ENCODE results near the gene ENDOV. TPM values are rescaled to one million over a fixed set of nuclear protein-coding genes. Genes with fewer than 3 reads are reported as not detected.

ENDOV gene
- total and polyA plus RNA-seq, 2 of the 13 experiments (the other 11 are each of a cell fraction or from before 2014, with no cell fraction given) = 15.1 to 17.1 TPM

- TF ChIP-seq STAT6 (CRISPR knock-in tag; IDR thresholded peaks at IDR 0.05; ENCODE audit: borderline replicate concordance) (peak; percentile 77; the same call in 1 of the 2 replicates), ZNF576 (CRISPR knock-in tag; IDR thresholded peaks at IDR 0.05) (peak; percentile 56; the same call in 1 of the 2 replicates), ZNF224 (CRISPR knock-in tag; IDR thresholded peaks at IDR 0.05) (peak; percentile 67), SIN3A (IDR thresholded peaks at IDR 0.05; ENCODE audit: borderline replicate concordance, low read depth, low read length) (peak; percentile 73; the same call in 1 of the 2 replicates), ZNF280B (CRISPR knock-in tag; IDR thresholded peaks at IDR 0.05; ENCODE audit: borderline replicate concordance) (peak; percentile 82), HCFC1 (IDR thresholded peaks at IDR 0.05; ENCODE audit: low read depth, low read length) (peak; percentile 46; the same call in 1 of the 2 replicates), ZBTB20 (CRISPR knock-in tag; IDR thresholded peaks at IDR 0.05; ENCODE audit: borderline replicate concordance, low read depth) (no peak), ZNF350 (CRISPR knock-in tag; IDR thresholded peaks at IDR 0.05; ENCODE audit: borderline replicate concordance, low read depth) (no peak; the same call in none of the 2 replicates), PRMT3 (CRISPR knock-in tag; IDR thresholded peaks at IDR 0.05; ENCODE audit: borderline replicate concordance, low read depth) (no peak), ZNF607 (CRISPR knock-in tag; IDR thresholded peaks at IDR 0.05; ENCODE audit: borderline replicate concordance) (peak; percentile 98), FOXM1 (CRISPR knock-in tag; IDR thresholded peaks at IDR 0.05) (peak; percentile 54), GLI4 (CRISPR knock-in tag; IDR thresholded peaks at IDR 0.05; ENCODE audit: borderline replicate concordance) (0 out of 2 replicates have a peak, but pooled peaks have one; percentile 80), SIX1 (CRISPR knock-in tag; IDR thresholded peaks at IDR 0.05; ENCODE audit: borderline replicate concordance) (no peak), U2AF2 (IDR thresholded peaks at IDR 0.05; ENCODE audit: low read depth, low read length) (no peak; the same call in 1 of the 2 replicates), CENPT (CRISPR knock-in tag; IDR thresholded peaks at IDR 0.05; ENCODE audit: low read depth) (peak; percentile 90; the same call in 1 of the 2 replicates), NFYB (CRISPR knock-in tag; IDR thresholded peaks at IDR 0.05) (peak; percentile 79), ZNF383 (CRISPR knock-in tag; IDR thresholded peaks at IDR 0.05; ENCODE audit: borderline replicate concordance) (peak; percentile 85; the same call in 1 of the 2 replicates), ZNF10 (CRISPR knock-in tag; IDR thresholded peaks at IDR 0.05; ENCODE audit: borderline replicate concordance, low read depth) (0 out of 2 replicates have a peak, but pooled peaks have one; percentile 38), ZNF710 (CRISPR knock-in tag; IDR thresholded peaks at IDR 0.05; ENCODE audit: borderline replicate concordance) (peak; percentile 87), ZNF121 (CRISPR knock-in tag; IDR thresholded peaks at IDR 0.05) (no peak), GFI1 (CRISPR knock-in tag; IDR thresholded peaks at IDR 0.05; ENCODE audit: borderline replicate concordance) (peak; percentile 70; the same call in 1 of the 2 replicates), ZKSCAN5 (CRISPR knock-in tag; IDR thresholded peaks at IDR 0.05) (no peak)
Observed at GRCh38 chr17:80454557-80455335, 39.8 kb downstream of the ENDOV start (continued).
